Neural progenitor cell (in vitro differentiated cells): Measurements from ENCODE around the gene FARS2. TPM values are rescaled to one million over a fixed set of nuclear protein-coding genes. Genes with fewer than 3 reads are reported as not detected.

Source experiments
- DNase-seq: peaks from one replicate; pipeline ENCODE4 v3.0.0-alpha.2; 2016; ENCODE audit warnings: low spot score
- H2AFZ ChIP-seq: fragments of 200-600 bp; sonication (generic); replicated peaks from 2 replicates; pipeline ENCODE4 v1.6.1; 2016; ENCODE audit warnings: antibody characterized with exemption
- H3F3A ChIP-seq: fragments of 200-600 bp; sonication (generic); 2 replicates; pipeline ENCODE4 v1.6.1; 2016; ENCODE audit warnings: antibody characterized with exemption, low read depth
- H3K27ac ChIP-seq: fragments of 200-600 bp; sonication (generic); 2 replicates; pipeline ENCODE4 v1.5.1; 2016; ENCODE audit warnings: mild to moderate bottlenecking
- H3K27me3 ChIP-seq: fragments of 200-600 bp; sonication (generic); 2 replicates; pipeline ENCODE4 v1.6.1; 2016; ENCODE audit warnings: mild to moderate bottlenecking, moderate library complexity
- H3K36me3 ChIP-seq: fragments of 200-600 bp; sonication (generic); 2 replicates; pipeline ENCODE4 v1.5.1; 2016
- H3K4me1 ChIP-seq: fragments of 200-600 bp; sonication (generic); 2 replicates; pipeline ENCODE4 v1.6.1; 2016; ENCODE audit warnings: mixed run types
- H3K4me2 ChIP-seq: fragments of 200-600 bp; sonication (generic); 2 replicates; pipeline ENCODE4 v1.6.1; 2016
- H3K4me3 ChIP-seq: fragments of 200-600 bp; sonication (generic); 2 replicates; pipeline ENCODE4 v1.5.1; 2016
- H3K79me2 ChIP-seq: fragments of 200-600 bp; sonication (generic); 2 replicates; pipeline ENCODE4 v1.6.1; 2016; ENCODE audit warnings: low read depth
- H3K9ac ChIP-seq: fragments of 200-600 bp; sonication (generic); 2 replicates; pipeline ENCODE4 v1.6.1; 2016
- H3K9me3 ChIP-seq: fragments of 200-600 bp; sonication (generic); 2 replicates; pipeline ENCODE4 v1.5.1; 2016; ENCODE audit warnings: low read depth
- H4K20me1 ChIP-seq: fragments of 200-600 bp; sonication (generic); 2 replicates; pipeline ENCODE4 v1.6.1; 2016; ENCODE audit warnings: low read depth
- H3K27ac Mint-ChIP-seq: 3 replicates; pipeline ENCODE4 v1.8.0; 2021; ENCODE audit warnings: mixed read lengths
- H3K27me3 Mint-ChIP-seq: 2 replicates; pipeline ENCODE4 v1.8.0; 2022; ENCODE audit warnings: low read depth, mild to moderate bottlenecking, inconsistent platforms, moderate library complexity, mixed read lengths; ENCODE audit not compliant: insufficient read depth
- H3K36me3 Mint-ChIP-seq: 3 replicates; pipeline ENCODE4 v1.8.0; 2021; ENCODE audit warnings: mixed read lengths
- H3K4me1 Mint-ChIP-seq: 3 replicates; pipeline ENCODE4 v1.8.0; 2021; ENCODE audit warnings: mixed read lengths
- H3K4me3 Mint-ChIP-seq: 3 replicates; pipeline ENCODE4 v1.8.0; 2021; ENCODE audit warnings: mild to moderate bottlenecking, moderate library complexity, mixed read lengths
- H3K9me3 Mint-ChIP-seq: 3 replicates; pipeline ENCODE4 v1.8.0; 2020; ENCODE audit warnings: mixed read lengths
- EZH2 ChIP-seq: fragments of 200-600 bp; sonication (generic); IDR thresholded peaks from 2 replicates; pipeline ENCODE4 v1.6.1; 2017; ENCODE audit warnings: antibody characterized with exemption, mild to moderate bottlenecking, moderate library complexity
- EZH2phosphoT487 ChIP-seq: fragments of 200-600 bp; sonication (generic); IDR thresholded peaks from 2 replicates; pipeline ENCODE4 v1.6.1; 2017; ENCODE audit warnings: antibody characterized with exemption
- total RNA-seq: library from RNA; depleted of rRNA; stranded (reverse); fragments of >200 nt; gene quantifications from 2 replicates; pipeline ENCODE4 v1.2.3, GENCODE V29; 2015; ENCODE audit warnings: low replicate concordance
- TF ChIP-seq, protein P1 (sequence below): fragments of 200-600 bp; sonication (generic); IDR thresholded peaks from 2 replicates; pipeline ENCODE4 v1.5.1; 2017; ENCODE audit warnings: antibody characterized with exemption, mild to moderate bottlenecking

The FARS2 gene
- total RNA-seq, 1 donor from 2014 or later, result 10.8 TPM

DNA sequence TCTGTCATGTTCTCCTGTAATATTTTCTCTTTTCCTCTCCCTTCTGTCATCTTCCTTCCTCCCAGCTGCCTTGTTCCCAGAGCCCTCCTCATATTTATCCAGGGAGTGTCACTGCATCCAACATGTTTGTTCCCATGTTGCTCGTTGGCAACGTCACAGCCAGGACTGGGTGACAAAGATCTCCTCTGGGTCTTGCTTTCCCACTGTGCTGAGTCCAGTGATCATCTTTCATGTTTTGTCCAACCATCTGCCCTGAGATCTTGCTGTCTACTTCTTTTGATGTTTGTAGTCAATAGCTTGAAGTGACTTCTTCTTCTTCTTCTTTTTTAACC, 26.6 kb downstream of the FARS2 start:
- H3K79me2 ChIP-seq, result peaks cover 5% of the 10 kb centered on the region
- Mint-ChIP-seq H3K9me3 (no peaks in the 10 kb centered on the region), H3K4me3 (no peak overlapping the region), H3K27me3 (peaks cover 2% of the 10 kb centered on the region), H3K4me1 (peaks cover 5% of the 10 kb centered on the region), H3K36me3 (no peaks in the 10 kb centered on the region), H3K27ac (no peak overlapping the region)
- H3K4me2 ChIP-seq, result no peak overlapping the region
- no peak overlapping the region for H2AFZ ChIP-seq
- H3K4me3 ChIP-seq, result no peak overlapping the region
- H3K9me3 ChIP-seq, result no peaks in the 10 kb centered on the region
- H3K36me3 ChIP-seq, result no peaks in the 10 kb centered on the region
- TF ChIP-seq EZH2phosphoT487 (no peak), EZH2 (no peak)
- TF ChIP-seq, protein P1, sequence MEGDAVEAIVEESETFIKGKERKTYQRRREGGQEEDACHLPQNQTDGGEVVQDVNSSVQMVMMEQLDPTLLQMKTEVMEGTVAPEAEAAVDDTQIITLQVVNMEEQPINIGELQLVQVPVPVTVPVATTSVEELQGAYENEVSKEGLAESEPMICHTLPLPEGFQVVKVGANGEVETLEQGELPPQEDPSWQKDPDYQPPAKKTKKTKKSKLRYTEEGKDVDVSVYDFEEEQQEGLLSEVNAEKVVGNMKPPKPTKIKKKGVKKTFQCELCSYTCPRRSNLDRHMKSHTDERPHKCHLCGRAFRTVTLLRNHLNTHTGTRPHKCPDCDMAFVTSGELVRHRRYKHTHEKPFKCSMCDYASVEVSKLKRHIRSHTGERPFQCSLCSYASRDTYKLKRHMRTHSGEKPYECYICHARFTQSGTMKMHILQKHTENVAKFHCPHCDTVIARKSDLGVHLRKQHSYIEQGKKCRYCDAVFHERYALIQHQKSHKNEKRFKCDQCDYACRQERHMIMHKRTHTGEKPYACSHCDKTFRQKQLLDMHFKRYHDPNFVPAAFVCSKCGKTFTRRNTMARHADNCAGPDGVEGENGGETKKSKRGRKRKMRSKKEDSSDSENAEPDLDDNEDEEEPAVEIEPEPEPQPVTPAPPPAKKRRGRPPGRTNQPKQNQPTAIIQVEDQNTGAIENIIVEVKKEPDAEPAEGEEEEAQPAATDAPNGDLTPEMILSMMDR, result no peak
- H3K27me3 ChIP-seq, result no peaks in the 10 kb centered on the region
- H3K4me1 ChIP-seq, result no peaks in the 10 kb centered on the region
- no peaks in the 10 kb centered on the region for H3F3A ChIP-seq
- no peak overlapping the region for H3K27ac ChIP-seq
- no peak for DNase-seq
- H4K20me1 ChIP-seq, result peaks cover 4% of the 10 kb centered on the region
- H3K9ac ChIP-seq, result no peak overlapping the region

GRCh38 chr6:5290097-5290496, 28.8 kb downstream of the FARS2 start:
- Histone ChIP-seq H4K20me1 (peaks cover under 1% of the 10 kb centered on the region), H3K4me1 (no peaks in the 10 kb centered on the region), H2AFZ (no peak overlapping the region), H3K79me2 (no peaks in the 10 kb centered on the region), H3K9me3 (no peaks in the 10 kb centered on the region), H3K4me2 (no peak overlapping the region), H3K36me3 (no peaks in the 10 kb centered on the region), H3F3A (no peaks in the 10 kb centered on the region), H3K9ac (no peak overlapping the region), H3K27ac (no peak overlapping the region), H3K27me3 (no peaks in the 10 kb centered on the region), H3K4me3 (no peak overlapping the region)
- Mint-ChIP-seq H3K9me3 (no peaks in the 10 kb centered on the region), H3K36me3 (no peaks in the 10 kb centered on the region), H3K27me3 (peaks cover 2% of the 10 kb centered on the region), H3K4me1 (peaks cover 5% of the 10 kb centered on the region), H3K4me3 (no peak overlapping the region), H3K27ac (no peak overlapping the region)
- no peak for TF ChIP-seq EZH2phosphoT487
- TF ChIP-seq, protein P1, result no peak
- TF ChIP-seq EZH2, result no peak
- no peak for DNase-seq

DNA sequence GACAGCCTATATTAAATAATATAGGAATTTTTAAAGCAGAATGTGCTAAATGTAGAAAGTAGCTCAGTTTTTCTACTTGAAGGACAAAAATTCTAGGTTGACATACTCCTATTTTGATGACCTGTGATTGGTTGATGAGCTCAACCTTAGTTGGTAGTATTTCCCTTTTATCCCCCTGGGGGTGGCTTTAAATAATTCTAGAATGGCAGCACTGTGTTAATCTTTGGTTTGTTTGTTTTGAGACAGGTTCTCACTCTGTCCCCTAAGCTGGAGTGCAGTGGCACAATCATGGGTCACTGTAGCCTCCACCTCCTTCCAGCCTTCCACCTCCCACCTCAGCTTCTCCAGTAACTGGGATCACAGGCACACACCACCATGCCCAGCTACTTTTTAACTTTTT, 29.2 kb downstream of the FARS2 start:
- Histone ChIP-seq H4K20me1 (no peaks in the 10 kb centered on the region), H2AFZ (no peak overlapping the region), H3K9ac (no peak overlapping the region), H3K9me3 (no peaks in the 10 kb centered on the region), H3K4me3 (no peak overlapping the region), H3K4me2 (no peak overlapping the region), H3F3A (no peaks in the 10 kb centered on the region), H3K79me2 (no peaks in the 10 kb centered on the region), H3K27ac (no peak overlapping the region), H3K36me3 (no peaks in the 10 kb centered on the region), H3K4me1 (no peaks in the 10 kb centered on the region), H3K27me3 (no peaks in the 10 kb centered on the region)
- Mint-ChIP-seq H3K4me1 (peaks cover 5% of the 10 kb centered on the region), H3K9me3 (no peaks in the 10 kb centered on the region), H3K27me3 (peaks cover 2% of the 10 kb centered on the region), H3K36me3 (no peaks in the 10 kb centered on the region), H3K27ac (no peak overlapping the region), H3K4me3 (no peak overlapping the region)
- no peak for DNase-seq
- TF ChIP-seq, protein P1, result no peak
- TF ChIP-seq EZH2, result no peak
- no peak for TF ChIP-seq EZH2phosphoT487

GRCh38 chr6:5292154-5292553, 30.8 kb downstream of the FARS2 start:
- H3K36me3 ChIP-seq, result no peaks in the 10 kb centered on the region
- Mint-ChIP-seq H3K27ac (no peak overlapping the region), H3K4me3 (no peak overlapping the region), H3K9me3 (no peaks in the 10 kb centered on the region), H3K27me3 (peaks cover 2% of the 10 kb centered on the region), H3K4me1 (peaks cover 5% of the 10 kb centered on the region), H3K36me3 (peaks cover 2% of the 10 kb centered on the region)
- no peaks in the 10 kb centered on the region for H3F3A ChIP-seq
- no peaks in the 10 kb centered on the region for H3K9me3 ChIP-seq
- H3K4me1 ChIP-seq, result no peaks in the 10 kb centered on the region
- DNase-seq, result no peak
- TF ChIP-seq, protein P1, result no peak
- TF ChIP-seq EZH2 (no peak), EZH2phosphoT487 (no peak)
- H3K79me2 ChIP-seq, result no peaks in the 10 kb centered on the region
- no peak overlapping the region for H3K9ac ChIP-seq
- no peak overlapping the region for H3K4me3 ChIP-seq
- H3K27me3 ChIP-seq, result no peaks in the 10 kb centered on the region
- no peak overlapping the region for H3K27ac ChIP-seq
- no peak overlapping the region for H2AFZ ChIP-seq
- H3K4me2 ChIP-seq, result no peak overlapping the region
- H4K20me1 ChIP-seq, result no peaks in the 10 kb centered on the region
